HepG2 (cell line): Measurements from ENCODE around the gene CAPN12. TPM values are rescaled to one million over a fixed set of nuclear protein-coding genes. Genes with fewer than 3 reads are reported as not detected.

Experiments
- DNMT1 ChIP-seq: sonication (generic); formaldehyde crosslinking; IDR thresholded peaks from 2 replicates; pipeline ENCODE4 v1.5.1; 2020; ENCODE audit warnings: mild to moderate bottlenecking, missing genetic modification reagents
- FOSL2 ChIP-seq: sonication (generic); formaldehyde crosslinking; IDR thresholded peaks from 2 replicates; pipeline ENCODE4 v1.4.0; 2020; ENCODE audit warnings: missing genetic modification reagents
- MYC ChIP-seq: sonication (generic); formaldehyde crosslinking; IDR thresholded peaks from 2 replicates; pipeline ENCODE4 v1.9.0; 2021; ENCODE audit warnings: missing genetic modification reagents, borderline replicate concordance
- POLR2A ChIP-seq, 2 experiments: IDR thresholded peaks; 2 replicates each; pipeline ENCODE4 v1.6.1; 2011; ENCODE audit warnings: low read depth in 2 of 2, low read length in 2 of 2, mild to moderate bottlenecking in 1 of 2, moderate library complexity in 1 of 2; ENCODE audit not compliant: insufficient read depth in 1 of 2
- RAD51 ChIP-seq: fragments of 450-650 bp; IDR thresholded peaks from 2 replicates; pipeline ENCODE4 v1.6.1; 2016; ENCODE audit warnings: borderline replicate concordance
- SMAD3 ChIP-seq: sonication (generic); formaldehyde crosslinking; IDR thresholded peaks from 2 replicates; pipeline ENCODE4 v1.4.0; 2020; ENCODE audit warnings: missing genetic modification reagents
- SP5 ChIP-seq: IDR thresholded peaks from 2 replicates; pipeline ENCODE4 v1.6.1; 2016; ENCODE audit warnings: low read depth, borderline replicate concordance
- SPEN ChIP-seq: sonication (generic); formaldehyde crosslinking; IDR thresholded peaks from 2 replicates; pipeline ENCODE4 v1.5.1; 2020; ENCODE audit warnings: low read depth, mild to moderate bottlenecking, missing genetic modification reagents
- SRF ChIP-seq: IDR thresholded peaks from 2 replicates; pipeline ENCODE4 v1.6.1; 2011; ENCODE audit warnings: mild to moderate bottlenecking, low read depth, low read length, moderate library complexity
- ZC3H4 ChIP-seq: sonication (generic); formaldehyde crosslinking; IDR thresholded peaks from 2 replicates; pipeline ENCODE4 v1.4.0; 2020; ENCODE audit warnings: missing genetic modification reagents, borderline replicate concordance
- ZNF292 ChIP-seq: sonication (generic); formaldehyde crosslinking; IDR thresholded peaks from 2 replicates; pipeline ENCODE4 v1.8.1; 2022; ENCODE audit warnings: mild to moderate bottlenecking, low read depth, missing genetic modification reagents, borderline replicate concordance
- ZNF792 ChIP-seq: IDR thresholded peaks from 2 replicates; pipeline ENCODE4 v1.6.1; 2016
- polyA plus RNA-seq, 8 experiments: library from polyadenylated mRNA; depleted of rRNA in 3 of 8; stranded (reverse) in 7 of 8; unstranded in 1 of 8; fragments of >200 nt; fragmentation: Illumina TruSeq in 4 of 8; extraction: Trizol in 4 of 8; gene quantifications; 2 replicates each; pipeline versions ENCODE4 v1.2.1 to v1.2.3, GENCODE V29; 2011 to 2016; ENCODE audit warnings: low read depth in 4 of 8, missing spikeins in 1 of 8, mixed read lengths in 1 of 8; ENCODE audit not compliant: insufficient read depth in 1 of 8
- total RNA-seq, 5 experiments: library from RNA; depleted of rRNA; stranded (reverse); fragments of >200 nt; fragmentation: Illumina TruSeq; extraction: Trizol; gene quantifications; 2 replicates each; pipeline ENCODE4 v1.2.3, GENCODE V29; 2016; ENCODE audit warnings: low read depth in 1 of 5
- TF ChIP-seq, protein P1 (sequence below): sonication (generic); formaldehyde crosslinking; IDR thresholded peaks from 2 replicates; pipeline ENCODE4 v1.5.0; 2020; ENCODE audit warnings: mild to moderate bottlenecking, missing genetic modification reagents, borderline replicate concordance
- TF ChIP-seq, protein P2 (sequence below), 2 experiments: IDR thresholded peaks; 2 replicates each; pipeline ENCODE4 v1.6.1; 2011 to 2012; ENCODE audit warnings: low read length in 2 of 2, borderline replicate concordance in 1 of 2, low read depth in 1 of 2, mild to moderate bottlenecking in 1 of 2, moderate library complexity in 1 of 2
- TF ChIP-seq, protein P3 (sequence below): sonication (generic); formaldehyde crosslinking; IDR thresholded peaks from 2 replicates; pipeline ENCODE4 v1.8.1; 2023; ENCODE audit warnings: missing genetic modification reagents, inconsistent platforms, borderline replicate concordance
- TF ChIP-seq, protein P4 (sequence below): sonication (generic); formaldehyde crosslinking; IDR thresholded peaks from 2 replicates; pipeline ENCODE4 v1.5.0; 2020; ENCODE audit warnings: missing genetic modification reagents

CAPN12 gene
- total and polyA plus RNA-seq, 2 of the 13 experiments (the other 11 are each of a cell fraction or from before 2014, with no cell fraction given): 1.6 to 13.6 TPM

DNA sequence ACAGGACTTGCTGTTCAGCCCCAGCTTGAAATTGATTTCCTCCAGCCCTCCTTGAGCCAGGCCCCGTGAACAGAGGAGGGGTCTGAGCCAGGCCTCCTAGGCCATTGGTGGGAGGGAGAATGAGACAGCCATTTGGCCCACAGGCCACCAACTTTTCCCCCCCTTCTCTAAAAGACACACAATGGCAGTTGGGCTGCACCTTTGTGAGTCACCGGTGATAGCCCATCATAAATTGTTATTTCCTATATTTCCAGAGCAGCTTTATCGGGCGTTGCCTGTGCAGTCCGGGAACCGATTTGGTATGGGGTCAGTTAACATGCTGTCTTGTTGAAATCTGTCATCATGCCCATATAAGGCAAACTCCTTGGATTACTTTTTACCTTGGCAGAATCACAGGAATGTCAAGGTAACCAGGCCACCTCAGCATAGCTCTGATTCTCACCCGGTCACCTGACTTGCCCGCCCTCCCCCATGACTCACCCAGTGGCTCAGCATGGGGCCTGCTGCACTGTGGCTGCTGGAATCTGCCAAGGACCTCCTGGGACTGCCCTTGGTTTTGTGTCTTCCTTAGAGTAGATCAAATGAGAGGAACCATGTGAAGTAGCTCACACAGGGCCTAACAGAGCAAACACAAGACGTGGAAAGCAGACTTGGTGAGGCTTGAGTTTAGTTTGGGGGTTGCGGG lies 60.7 kb downstream of the CAPN12 start (continued):
- TF ChIP-seq, protein P1, sequence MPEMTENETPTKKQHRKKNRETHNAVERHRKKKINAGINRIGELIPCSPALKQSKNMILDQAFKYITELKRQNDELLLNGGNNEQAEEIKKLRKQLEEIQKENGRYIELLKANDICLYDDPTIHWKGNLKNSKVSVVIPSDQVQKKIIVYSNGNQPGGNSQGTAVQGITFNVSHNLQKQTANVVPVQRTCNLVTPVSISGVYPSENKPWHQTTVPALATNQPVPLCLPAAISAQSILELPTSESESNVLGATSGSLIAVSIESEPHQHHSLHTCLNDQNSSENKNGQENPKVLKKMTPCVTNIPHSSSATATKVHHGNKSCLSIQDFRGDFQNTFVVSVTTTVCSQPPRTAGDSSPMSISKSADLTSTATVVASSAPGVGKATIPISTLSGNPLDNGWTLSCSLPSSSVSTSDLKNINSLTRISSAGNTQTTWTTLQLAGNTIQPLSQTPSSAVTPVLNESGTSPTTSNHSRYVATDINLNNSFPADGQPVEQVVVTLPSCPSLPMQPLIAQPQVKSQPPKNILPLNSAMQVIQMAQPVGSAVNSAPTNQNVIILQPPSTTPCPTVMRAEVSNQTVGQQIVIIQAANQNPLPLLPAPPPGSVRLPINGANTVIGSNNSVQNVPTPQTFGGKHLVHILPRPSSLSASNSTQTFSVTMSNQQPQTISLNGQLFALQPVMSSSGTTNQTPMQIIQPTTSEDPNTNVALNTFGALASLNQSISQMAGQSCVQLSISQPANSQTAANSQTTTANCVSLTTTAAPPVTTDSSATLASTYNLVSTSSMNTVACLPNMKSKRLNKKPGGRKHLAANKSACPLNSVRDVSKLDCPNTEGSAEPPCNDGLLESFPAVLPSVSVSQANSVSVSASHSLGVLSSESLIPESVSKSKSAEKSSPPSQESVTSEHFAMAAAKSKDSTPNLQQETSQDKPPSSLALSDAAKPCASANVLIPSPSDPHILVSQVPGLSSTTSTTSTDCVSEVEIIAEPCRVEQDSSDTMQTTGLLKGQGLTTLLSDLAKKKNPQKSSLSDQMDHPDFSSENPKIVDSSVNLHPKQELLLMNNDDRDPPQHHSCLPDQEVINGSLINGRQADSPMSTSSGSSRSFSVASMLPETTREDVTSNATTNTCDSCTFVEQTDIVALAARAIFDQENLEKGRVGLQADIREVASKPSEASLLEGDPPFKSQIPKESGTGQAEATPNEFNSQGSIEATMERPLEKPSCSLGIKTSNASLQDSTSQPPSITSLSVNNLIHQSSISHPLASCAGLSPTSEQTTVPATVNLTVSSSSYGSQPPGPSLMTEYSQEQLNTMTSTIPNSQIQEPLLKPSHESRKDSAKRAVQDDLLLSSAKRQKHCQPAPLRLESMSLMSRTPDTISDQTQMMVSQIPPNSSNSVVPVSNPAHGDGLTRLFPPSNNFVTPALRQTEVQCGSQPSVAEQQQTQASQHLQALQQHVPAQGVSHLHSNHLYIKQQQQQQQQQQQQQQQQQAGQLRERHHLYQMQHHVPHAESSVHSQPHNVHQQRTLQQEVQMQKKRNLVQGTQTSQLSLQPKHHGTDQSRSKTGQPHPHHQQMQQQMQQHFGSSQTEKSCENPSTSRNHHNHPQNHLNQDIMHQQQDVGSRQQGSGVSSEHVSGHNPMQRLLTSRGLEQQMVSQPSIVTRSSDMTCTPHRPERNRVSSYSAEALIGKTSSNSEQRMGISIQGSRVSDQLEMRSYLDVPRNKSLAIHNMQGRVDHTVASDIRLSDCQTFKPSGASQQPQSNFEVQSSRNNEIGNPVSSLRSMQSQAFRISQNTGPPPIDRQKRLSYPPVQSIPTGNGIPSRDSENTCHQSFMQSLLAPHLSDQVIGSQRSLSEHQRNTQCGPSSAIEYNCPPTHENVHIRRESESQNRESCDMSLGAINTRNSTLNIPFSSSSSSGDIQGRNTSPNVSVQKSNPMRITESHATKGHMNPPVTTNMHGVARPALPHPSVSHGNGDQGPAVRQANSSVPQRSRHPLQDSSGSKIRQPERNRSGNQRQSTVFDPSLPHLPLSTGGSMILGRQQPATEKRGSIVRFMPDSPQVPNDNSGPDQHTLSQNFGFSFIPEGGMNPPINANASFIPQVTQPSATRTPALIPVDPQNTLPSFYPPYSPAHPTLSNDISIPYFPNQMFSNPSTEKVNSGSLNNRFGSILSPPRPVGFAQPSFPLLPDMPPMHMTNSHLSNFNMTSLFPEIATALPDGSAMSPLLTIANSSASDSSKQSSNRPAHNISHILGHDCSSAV (CRISPR knock-in tag): no peak
- TF ChIP-seq DNMT1 (CRISPR knock-in tag) (no peak), ZC3H4 (CRISPR knock-in tag) (no peak), SP5 (peak; percentile 81), ZNF292 (CRISPR knock-in tag) (no peak; the same call in 1 of the 2 replicates), SMAD3 (CRISPR knock-in tag) (no peak), POLR2A (IDR thresholded peaks at IDR 0.05; ENCODE audit: insufficient read depth in 1 of 2, low read depth in 2 of 2, low read length in 2 of 2) (peak in 1 of 2 experiments; percentile 35; a peak in 1 of 4 replicates), FOSL2 (CRISPR knock-in tag) (peak; percentile 98), SPEN (CRISPR knock-in tag) (peak; percentile 44; the same call in 1 of the 2 replicates), RAD51 (peak; percentile 65), ZNF792 (CRISPR knock-in tag) (no peak), SRF (peak; percentile 100), MYC (CRISPR knock-in tag) (peak; percentile 37; the same call in 1 of the 2 replicates)
- TF ChIP-seq, protein P2, sequence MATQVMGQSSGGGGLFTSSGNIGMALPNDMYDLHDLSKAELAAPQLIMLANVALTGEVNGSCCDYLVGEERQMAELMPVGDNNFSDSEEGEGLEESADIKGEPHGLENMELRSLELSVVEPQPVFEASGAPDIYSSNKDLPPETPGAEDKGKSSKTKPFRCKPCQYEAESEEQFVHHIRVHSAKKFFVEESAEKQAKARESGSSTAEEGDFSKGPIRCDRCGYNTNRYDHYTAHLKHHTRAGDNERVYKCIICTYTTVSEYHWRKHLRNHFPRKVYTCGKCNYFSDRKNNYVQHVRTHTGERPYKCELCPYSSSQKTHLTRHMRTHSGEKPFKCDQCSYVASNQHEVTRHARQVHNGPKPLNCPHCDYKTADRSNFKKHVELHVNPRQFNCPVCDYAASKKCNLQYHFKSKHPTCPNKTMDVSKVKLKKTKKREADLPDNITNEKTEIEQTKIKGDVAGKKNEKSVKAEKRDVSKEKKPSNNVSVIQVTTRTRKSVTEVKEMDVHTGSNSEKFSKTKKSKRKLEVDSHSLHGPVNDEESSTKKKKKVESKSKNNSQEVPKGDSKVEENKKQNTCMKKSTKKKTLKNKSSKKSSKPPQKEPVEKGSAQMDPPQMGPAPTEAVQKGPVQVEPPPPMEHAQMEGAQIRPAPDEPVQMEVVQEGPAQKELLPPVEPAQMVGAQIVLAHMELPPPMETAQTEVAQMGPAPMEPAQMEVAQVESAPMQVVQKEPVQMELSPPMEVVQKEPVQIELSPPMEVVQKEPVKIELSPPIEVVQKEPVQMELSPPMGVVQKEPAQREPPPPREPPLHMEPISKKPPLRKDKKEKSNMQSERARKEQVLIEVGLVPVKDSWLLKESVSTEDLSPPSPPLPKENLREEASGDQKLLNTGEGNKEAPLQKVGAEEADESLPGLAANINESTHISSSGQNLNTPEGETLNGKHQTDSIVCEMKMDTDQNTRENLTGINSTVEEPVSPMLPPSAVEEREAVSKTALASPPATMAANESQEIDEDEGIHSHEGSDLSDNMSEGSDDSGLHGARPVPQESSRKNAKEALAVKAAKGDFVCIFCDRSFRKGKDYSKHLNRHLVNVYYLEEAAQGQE (IDR thresholded peaks at IDR 0.05; ENCODE audit: borderline replicate concordance in 1 of 2, low read depth in 1 of 2, low read length in 2 of 2): no peak
- TF ChIP-seq, protein P3, sequence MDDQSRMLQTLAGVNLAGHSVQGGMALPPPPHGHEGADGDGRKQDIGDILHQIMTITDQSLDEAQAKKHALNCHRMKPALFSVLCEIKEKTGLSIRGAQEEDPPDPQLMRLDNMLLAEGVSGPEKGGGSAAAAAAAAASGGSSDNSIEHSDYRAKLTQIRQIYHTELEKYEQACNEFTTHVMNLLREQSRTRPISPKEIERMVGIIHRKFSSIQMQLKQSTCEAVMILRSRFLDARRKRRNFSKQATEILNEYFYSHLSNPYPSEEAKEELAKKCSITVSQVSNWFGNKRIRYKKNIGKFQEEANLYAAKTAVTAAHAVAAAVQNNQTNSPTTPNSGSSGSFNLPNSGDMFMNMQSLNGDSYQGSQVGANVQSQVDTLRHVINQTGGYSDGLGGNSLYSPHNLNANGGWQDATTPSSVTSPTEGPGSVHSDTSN (CRISPR knock-in tag): no peak
- TF ChIP-seq, protein P4, sequence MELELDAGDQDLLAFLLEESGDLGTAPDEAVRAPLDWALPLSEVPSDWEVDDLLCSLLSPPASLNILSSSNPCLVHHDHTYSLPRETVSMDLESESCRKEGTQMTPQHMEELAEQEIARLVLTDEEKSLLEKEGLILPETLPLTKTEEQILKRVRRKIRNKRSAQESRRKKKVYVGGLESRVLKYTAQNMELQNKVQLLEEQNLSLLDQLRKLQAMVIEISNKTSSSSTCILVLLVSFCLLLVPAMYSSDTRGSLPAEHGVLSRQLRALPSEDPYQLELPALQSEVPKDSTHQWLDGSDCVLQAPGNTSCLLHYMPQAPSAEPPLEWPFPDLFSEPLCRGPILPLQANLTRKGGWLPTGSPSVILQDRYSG: no peak
